PFSK-1 (cell line): Measurements from ENCODE around the gene STAC3.
A peak's percentile ranks its signal among the peaks of the same experiment; 100 is the strongest.

Experiments
- FOXP2 ChIP-seq: optimal IDR thresholded peaks from 2 replicates; pipeline ENCODE3; 2011; ENCODE audit warnings: borderline replicate concordance, control low read depth, inconsistent platforms; ENCODE audit not compliant: insufficient read depth; ENCODE audit errors: extremely low read length, extremely low read depth
- POLR2AphosphoS5 ChIP-seq: IDR thresholded peaks from 2 replicates; pipeline ENCODE4 v1.6.1; 2012; ENCODE audit warnings: low read depth, mild to moderate bottlenecking, control low read depth, low read length, moderate library complexity
- SIN3A ChIP-seq: IDR thresholded peaks from 2 replicates; pipeline ENCODE4 v1.6.1; 2012; ENCODE audit warnings: mild to moderate bottlenecking, low read length, moderate library complexity, borderline replicate concordance; ENCODE audit not compliant: insufficient read depth
- TAF1 ChIP-seq: IDR thresholded peaks from 2 replicates; pipeline ENCODE4 v1.6.1; 2012; ENCODE audit warnings: low read length, control low read depth, borderline replicate concordance; ENCODE audit not compliant: insufficient read depth
- TF ChIP-seq, protein P1 (sequence below), 2 experiments: IDR thresholded peaks; 2 replicates each; pipeline versions ENCODE4 v1.6.1 to v1.8.0; 2011 to 2012; ENCODE audit warnings: low read depth in 2 of 2, low read length in 2 of 2, control low read depth in 1 of 2, inconsistent platforms in 1 of 2, mild to moderate bottlenecking in 1 of 2, moderate library complexity in 1 of 2; ENCODE audit not compliant: insufficient read depth in 1 of 2

The STAC3 gene

DNA sequence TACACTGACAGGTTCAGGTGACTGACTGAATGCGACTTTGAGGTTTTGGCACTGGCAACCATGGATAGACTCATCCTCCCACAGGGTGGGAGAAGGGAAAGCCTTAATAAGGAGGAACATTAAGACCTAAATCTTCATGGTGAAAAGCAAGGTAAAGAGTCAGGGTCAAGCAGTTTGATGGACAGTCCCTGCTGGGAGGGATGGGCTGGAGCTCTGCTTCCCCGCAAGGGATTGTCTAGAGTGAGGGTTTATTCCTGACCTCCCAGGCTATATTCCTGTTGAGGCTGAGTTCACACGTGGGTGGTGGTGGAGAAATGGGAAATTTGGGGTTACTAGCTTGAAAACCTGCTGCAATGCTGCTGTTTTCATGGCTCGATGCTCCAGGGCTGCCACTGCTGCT lies 9.4 kb upstream of the STAC3 start:
- TF ChIP-seq FOXP2 (no peak), TAF1 (no peak), SIN3A (no peak), POLR2AphosphoS5 (no peak)
- TF ChIP-seq, protein P1, sequence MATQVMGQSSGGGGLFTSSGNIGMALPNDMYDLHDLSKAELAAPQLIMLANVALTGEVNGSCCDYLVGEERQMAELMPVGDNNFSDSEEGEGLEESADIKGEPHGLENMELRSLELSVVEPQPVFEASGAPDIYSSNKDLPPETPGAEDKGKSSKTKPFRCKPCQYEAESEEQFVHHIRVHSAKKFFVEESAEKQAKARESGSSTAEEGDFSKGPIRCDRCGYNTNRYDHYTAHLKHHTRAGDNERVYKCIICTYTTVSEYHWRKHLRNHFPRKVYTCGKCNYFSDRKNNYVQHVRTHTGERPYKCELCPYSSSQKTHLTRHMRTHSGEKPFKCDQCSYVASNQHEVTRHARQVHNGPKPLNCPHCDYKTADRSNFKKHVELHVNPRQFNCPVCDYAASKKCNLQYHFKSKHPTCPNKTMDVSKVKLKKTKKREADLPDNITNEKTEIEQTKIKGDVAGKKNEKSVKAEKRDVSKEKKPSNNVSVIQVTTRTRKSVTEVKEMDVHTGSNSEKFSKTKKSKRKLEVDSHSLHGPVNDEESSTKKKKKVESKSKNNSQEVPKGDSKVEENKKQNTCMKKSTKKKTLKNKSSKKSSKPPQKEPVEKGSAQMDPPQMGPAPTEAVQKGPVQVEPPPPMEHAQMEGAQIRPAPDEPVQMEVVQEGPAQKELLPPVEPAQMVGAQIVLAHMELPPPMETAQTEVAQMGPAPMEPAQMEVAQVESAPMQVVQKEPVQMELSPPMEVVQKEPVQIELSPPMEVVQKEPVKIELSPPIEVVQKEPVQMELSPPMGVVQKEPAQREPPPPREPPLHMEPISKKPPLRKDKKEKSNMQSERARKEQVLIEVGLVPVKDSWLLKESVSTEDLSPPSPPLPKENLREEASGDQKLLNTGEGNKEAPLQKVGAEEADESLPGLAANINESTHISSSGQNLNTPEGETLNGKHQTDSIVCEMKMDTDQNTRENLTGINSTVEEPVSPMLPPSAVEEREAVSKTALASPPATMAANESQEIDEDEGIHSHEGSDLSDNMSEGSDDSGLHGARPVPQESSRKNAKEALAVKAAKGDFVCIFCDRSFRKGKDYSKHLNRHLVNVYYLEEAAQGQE (IDR thresholded peaks at IDR 0.05; ENCODE audit: insufficient read depth in 1 of 2, low read depth in 2 of 2, low read length in 2 of 2) = no peak

DNA sequence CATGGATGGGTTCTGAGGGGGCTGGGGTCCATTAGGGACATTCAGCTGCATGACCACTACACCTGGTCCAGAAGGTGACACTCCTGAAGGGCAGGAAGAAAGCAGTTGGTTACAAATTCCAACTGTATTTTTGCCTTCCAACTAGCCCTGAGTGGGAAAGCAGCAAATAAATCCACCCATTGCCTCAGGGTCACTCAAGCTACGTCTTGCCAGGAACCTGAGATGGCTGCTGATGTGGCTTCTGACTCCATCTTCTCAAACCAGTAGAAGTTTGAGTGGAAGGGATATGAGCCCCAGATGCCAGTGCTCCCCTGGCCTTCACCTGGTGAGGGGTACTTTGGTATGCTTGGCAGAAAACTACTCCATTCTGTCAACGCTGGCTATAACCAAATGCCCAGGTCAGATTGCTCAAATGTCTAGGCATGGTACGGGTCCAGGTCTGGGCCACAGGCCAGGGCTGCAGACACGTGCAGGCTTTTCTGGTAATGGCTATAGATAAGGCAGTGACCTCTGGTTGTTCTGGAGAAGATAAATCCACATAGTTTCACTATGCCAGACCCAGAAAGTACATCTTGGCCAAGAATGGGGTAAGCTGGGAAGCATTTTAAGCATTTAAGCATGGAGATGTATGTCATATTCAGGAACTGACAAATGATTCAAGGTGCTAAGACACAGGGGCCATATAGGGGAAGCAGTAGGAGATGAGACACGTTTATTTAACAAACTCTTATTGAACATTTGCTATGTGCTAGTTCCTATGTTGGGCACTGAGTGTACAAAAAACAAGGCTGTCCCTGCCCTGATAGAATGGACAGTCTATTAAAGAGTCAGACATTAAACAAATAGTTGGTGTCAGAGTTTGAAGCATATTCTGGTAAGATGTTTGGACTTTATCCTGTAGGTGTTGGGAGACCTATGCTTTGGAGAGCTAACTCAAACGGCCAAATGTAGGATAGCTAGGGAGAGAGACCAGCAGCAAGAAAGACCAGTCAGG lies 8.3 kb upstream of the STAC3 start:
- TF ChIP-seq FOXP2 (no peak), TAF1 (no peak), SIN3A (no peak)
- TF ChIP-seq, protein P1 (IDR thresholded peaks at IDR 0.05; ENCODE audit: insufficient read depth in 1 of 2, low read depth in 2 of 2, low read length in 2 of 2) = no peak

DNA sequence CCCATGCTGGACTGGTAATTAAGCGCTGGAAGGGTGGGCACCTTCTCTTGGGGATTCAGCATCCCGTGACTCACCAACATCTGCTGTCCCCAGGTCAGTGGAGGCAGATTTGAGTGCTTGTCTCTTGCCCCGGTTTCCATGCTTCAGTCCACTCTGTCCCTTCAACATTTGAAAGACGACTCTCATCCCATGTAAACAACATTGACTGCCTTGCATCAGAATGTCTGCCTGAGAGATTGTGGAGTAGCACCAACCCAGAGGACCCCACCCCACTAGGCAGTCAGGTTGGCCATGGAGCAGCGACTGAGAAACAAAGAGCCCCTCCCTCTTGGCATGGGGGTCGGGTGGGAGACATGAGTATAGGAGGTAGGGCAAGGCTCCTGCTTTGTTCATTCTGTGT lies 4.9 kb upstream of the STAC3 start:
- TF ChIP-seq TAF1 (no peak), FOXP2 (no peak), SIN3A (no peak), POLR2AphosphoS5 (no peak)
- TF ChIP-seq, protein P1 (IDR thresholded peaks at IDR 0.05; ENCODE audit: insufficient read depth in 1 of 2, low read depth in 2 of 2, low read length in 2 of 2) = no peak

DNA sequence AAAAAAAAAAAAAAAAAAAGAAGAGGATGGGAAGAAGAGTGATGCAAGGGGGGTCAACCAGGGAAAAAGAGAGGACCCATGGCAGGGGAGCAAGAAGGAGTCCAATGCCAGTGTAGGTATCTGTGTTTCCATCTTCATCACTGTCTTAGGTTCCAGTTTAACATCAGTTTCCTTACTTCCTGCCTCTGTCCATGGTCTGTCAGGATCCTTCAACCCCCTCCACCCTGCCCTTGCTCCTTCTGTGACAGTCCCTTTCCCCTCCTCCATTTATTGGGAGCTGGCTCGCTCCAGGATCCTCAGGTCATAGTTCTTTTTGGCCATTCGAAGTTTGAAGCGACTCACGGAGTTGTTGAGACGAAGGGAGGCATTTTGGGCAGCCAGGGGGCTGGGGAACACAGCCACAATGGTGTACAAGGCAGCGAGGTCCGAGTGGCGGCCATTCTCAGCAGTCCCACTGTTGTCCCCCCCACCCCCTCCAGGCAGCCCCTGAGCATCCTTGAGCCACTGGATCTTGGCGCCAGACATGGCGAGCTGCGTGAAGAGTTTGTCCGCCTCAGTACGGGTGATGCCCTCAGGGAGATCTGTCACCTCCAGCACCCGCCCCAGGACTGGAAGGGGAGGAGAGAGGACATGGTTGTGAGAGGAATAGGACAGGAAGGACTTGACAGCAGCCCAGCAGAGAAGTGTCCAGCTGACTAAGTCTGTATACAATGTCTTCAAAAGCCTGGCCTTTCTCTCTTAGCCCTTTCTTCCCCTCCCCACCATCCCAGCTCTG lies 3.7 kb upstream of the STAC3 start:
- no peak for TF ChIP-seq POLR2AphosphoS5
- TF ChIP-seq, protein P1 (IDR thresholded peaks at IDR 0.05; ENCODE audit: insufficient read depth in 1 of 2, low read depth in 2 of 2, low read length in 2 of 2) = peak; percentile 68 to 84; a peak in 3 of 4 replicates
- TF ChIP-seq TAF1 = no peak
- no peak for TF ChIP-seq SIN3A
